K562 (cell line): Measurements from ENCODE around the gene PRRC2B. TPM values are rescaled to one million over a fixed set of nuclear protein-coding genes. Genes with fewer than 3 reads are reported as not detected.

Experiments used
- ATAC-seq: fragments of 200-7000 bp; cut with Tn5 transposase; 3 replicates; pipeline ENCODE4 v1.9.1; 2020; ENCODE audit warnings: moderate library complexity
- BruUV-seq: library from RNA; stranded (reverse); fragments of 400-500 nt; replicated peaks from 2 replicates; lab custom pipeline; 2021; lab: Mats Ljungman, UMichigan
- CTCF ChIA-PET: fragments of 300-600 bp; formaldehyde crosslinking; extraction: SDS; loops from one replicate; lab custom pipeline; 2021; ENCODE audit warnings: low intra/inter-chr PET ratio; lab: Yijun Ruan, JAX
- POLR2A ChIA-PET: fragments of 300-600, 350-650 bp; sonication (Branson Sonifier 250); formaldehyde crosslinking; extraction: SDS; loops from one replicate; lab custom pipeline; 2021; ENCODE audit warnings: antibody characterized with exemption, inconsistent platforms; lab: Yijun Ruan, JAX
- DNase-seq, 4 experiments: peaks; one replicate each; pipeline versions ENCODE4 v3.0.0 to v3.0.0-alpha.2; 2011 to 2018; ENCODE audit warnings: low spot score in 3 of 4, mixed read lengths in 3 of 4; ENCODE audit errors: extremely low read depth in 1 of 4
- FAIRE-seq: peaks from 2 replicates; lab custom pipeline; 2011; peaks lifted over from hg19 to GRCh38; lab: Jason Lieb, UNC
- H2AFZ ChIP-seq: 2 replicates; pipeline ENCODE4 v1.6.0; 2011; ENCODE audit warnings: low read depth, low read length, control low read depth, inconsistent platforms
- H3K27ac ChIP-seq: fragments of 200-600 bp; 3 replicates; pipeline ENCODE4 v1.8.0; 2011; ENCODE audit warnings: low read depth, mild to moderate bottlenecking, control low read depth, inconsistent platforms, low read length, moderate library complexity, mixed read lengths; ENCODE audit errors: extremely low read depth
- H3K27me3 ChIP-seq, 2 experiments: fragments of 300-600 bp in 1 of 2; 2 replicates in 1 of 2; 3 replicates in 1 of 2; pipeline versions ENCODE4 v1.6.0 to v1.8.0; 2011; ENCODE audit warnings: inconsistent platforms in 2 of 2, low read length in 2 of 2, mild to moderate bottlenecking in 1 of 2, mixed read lengths in 1 of 2, moderate library complexity in 1 of 2; ENCODE audit not compliant: control insufficient read depth in 2 of 2, insufficient read depth in 2 of 2
- H3K36me3 ChIP-seq: fragments of 300-600 bp; 3 replicates; pipeline ENCODE4 v1.8.0; 2011; ENCODE audit warnings: mild to moderate bottlenecking, low read length, inconsistent platforms; ENCODE audit not compliant: control insufficient read depth, insufficient read depth
- H3K4me1 ChIP-seq, 2 experiments: fragments of 200-600 bp in 1 of 2; replicated peaks in 1 of 2; 2 replicates in 1 of 2; 3 replicates in 1 of 2; pipeline versions ENCODE4 v1.5.1 to v1.8.0; 2011; ENCODE audit warnings: inconsistent platforms in 2 of 2, low read length in 2 of 2, mild to moderate bottlenecking in 1 of 2, mixed read lengths in 1 of 2, moderate library complexity in 1 of 2; ENCODE audit not compliant: control insufficient read depth in 2 of 2, insufficient read depth in 2 of 2
- H3K4me2 ChIP-seq: 2 replicates; pipeline ENCODE4 v1.6.1; 2011; ENCODE audit warnings: low read length, control low read depth, inconsistent platforms, mixed read lengths; ENCODE audit not compliant: insufficient read depth
- H3K4me3 ChIP-seq: fragments of 200-600 bp; sonication (generic), shearing (Covaris generic); 2 replicates; pipeline ENCODE4 v1.5.1; 2016; ENCODE audit warnings: control low read depth, inconsistent platforms
- H3K79me2 ChIP-seq: fragments of 200-600 bp; 3 replicates; pipeline ENCODE4 v1.8.0; 2011; ENCODE audit warnings: low read length, inconsistent platforms; ENCODE audit not compliant: control insufficient read depth, insufficient read depth
- H3K9ac ChIP-seq, 2 experiments: 2 replicates each; pipeline versions ENCODE4 v1.6.0 to v1.6.1; 2011; ENCODE audit warnings: low read depth in 2 of 2, low read length in 2 of 2, control low read depth in 1 of 2, inconsistent platforms in 1 of 2, mild to moderate bottlenecking in 1 of 2, mixed read lengths in 1 of 2; ENCODE audit not compliant: insufficient read depth in 1 of 2
- H3K9me1 ChIP-seq: one replicate; pipeline ENCODE4 v1.6.0; 2011; ENCODE audit warnings: inconsistent platforms, mild to moderate bottlenecking, low read length, moderate library complexity; ENCODE audit not compliant: control insufficient read depth, insufficient read depth
- H3K9me3 ChIP-seq: replicated peaks from 2 replicates; pipeline ENCODE4 v1.5.1; 2011; ENCODE audit warnings: low read depth, low read length, inconsistent platforms; ENCODE audit not compliant: control insufficient read depth, insufficient read depth
- H4K20me1 ChIP-seq: replicated peaks from 2 replicates; pipeline ENCODE4 v1.6.1; 2011; ENCODE audit warnings: low read length, inconsistent platforms, mixed read lengths; ENCODE audit not compliant: control insufficient read depth, insufficient read depth
- C11orf30 ChIP-seq: fragments of 450-650 bp; IDR thresholded peaks from 2 replicates; pipeline ENCODE4 v1.6.1; 2016; ENCODE audit warnings: low read depth, mild to moderate bottlenecking
- FOXP1 ChIP-seq: sonication (generic); formaldehyde crosslinking; IDR thresholded peaks from 2 replicates; pipeline ENCODE4 v1.8.0; 2022; ENCODE audit warnings: mild to moderate bottlenecking, missing genetic modification reagents
- NCOR1 ChIP-seq: fragments of 450-650 bp; IDR thresholded peaks from 2 replicates; pipeline ENCODE4 v1.6.1; 2016; ENCODE audit warnings: mild to moderate bottlenecking, moderate library complexity
- PHTF2 ChIP-seq: fragments of 250-450 bp; sonication (Bioruptor Pico); IDR thresholded peaks from 2 replicates; pipeline ENCODE4 v1.5.0; 2021; ENCODE audit warnings: mild to moderate bottlenecking
- POLR2G ChIP-seq: fragments of 200-400 bp; formaldehyde crosslinking; IDR thresholded peaks from 2 replicates; pipeline ENCODE4 v1.6.1; 2017; ENCODE audit warnings: low read depth, mild to moderate bottlenecking, antibody characterized with exemption, low read length, moderate library complexity
- PRPF4 ChIP-seq: fragments of 200-400 bp; formaldehyde crosslinking; IDR thresholded peaks from one replicate; pipeline ENCODE4 v1.6.1; 2017; ENCODE audit warnings: low read length, low read depth, mild to moderate bottlenecking; ENCODE audit not compliant: insufficient read depth, poor library complexity, severe bottlenecking
- SNRNP70 ChIP-seq: fragments of 200-400 bp; formaldehyde crosslinking; optimal IDR thresholded peaks from 2 replicates; pipeline ENCODE3; 2017; ENCODE audit warnings: low read depth, low read length
- SREBF2 ChIP-seq: sonication (generic); formaldehyde crosslinking; IDR thresholded peaks from 2 replicates; pipeline ENCODE4 v1.4.0; 2020; ENCODE audit warnings: mild to moderate bottlenecking, missing genetic modification reagents
- ZC3H11A ChIP-seq: IDR thresholded peaks from 2 replicates; pipeline ENCODE4 v1.6.1; 2012; ENCODE audit warnings: low read depth, low read length, improper control_type of control experiment
- WGBS: fragments of 100-300 bp; shearing (Covaris generic); methylation state at CpG from one replicate; pipeline ENCODE4 v1.1.6; 2016; ENCODE audit warnings: low coverage, mixed read lengths; ENCODE audit not compliant: insufficient coverage; ENCODE audit errors: missing lambda C conversion rate; 5-methylcytosine and 5-hydroxymethylcytosine counted together
- in situ Hi-C: fragments of 300-500 bp; cut with MboI; formaldehyde crosslinking; loops from 4 replicates; pipeline ENCODE4 v1.15.0; 2018; ENCODE audit warnings: inconsistent platforms, mixed read lengths
- intact Hi-C: fragments of 100-400 bp; cut with micrococcal nuclease; formaldehyde crosslinking; loops from 2 replicates; pipeline ENCODE4 v1.14.2; 2022
- polyA plus RNA-seq, 8 experiments: library from polyadenylated mRNA; depleted of rRNA in 4 of 8; stranded (reverse) in 5 of 8; unstranded in 3 of 8; fragments of >200 nt; fragmentation: Nextera tagmentation in 2 of 8; fragmentation: Illumina TruSeq in 1 of 8; extraction: Ambion mirVana in 2 of 8; extraction: Trizol in 1 of 8; gene quantifications; 2 replicates each; pipeline versions ENCODE4 v1.2.1 to v1.2.3, GENCODE V29; 2011 to 2014; ENCODE audit warnings: inconsistent platforms in 1 of 8, missing spikeins in 1 of 8
- total RNA-seq, 7 experiments: library from RNA; depleted of rRNA in 6 of 7; stranded (reverse); fragments of >200 nt in 6 of 7; fragmentation: Illumina TruSeq in 2 of 7; extraction: Trizol in 2 of 7; gene quantifications; 2 replicates each; pipeline versions ENCODE4 v1.2.1 to v1.2.3, GENCODE V29; 2011 to 2021; ENCODE audit warnings: low replicate concordance in 1 of 7
- TF ChIP-seq, protein P1 (sequence below): fragments of 450-650 bp; IDR thresholded peaks from 2 replicates; pipeline ENCODE4 v1.6.1; 2017; ENCODE audit warnings: antibody characterized with exemption
- TF ChIP-seq, protein P2 (sequence below): fragments of 250-450 bp; sonication (Bioruptor Pico); IDR thresholded peaks from 2 replicates; pipeline ENCODE4 v1.6.1; 2021; ENCODE audit warnings: mild to moderate bottlenecking
- TF ChIP-seq, protein P3 (sequence below), 2 experiments: fragments of 450-650 bp; IDR thresholded peaks; 2 replicates each; pipeline ENCODE4 v1.6.1; 2016; ENCODE audit warnings: mild to moderate bottlenecking in 2 of 2, borderline replicate concordance in 1 of 2, low read depth in 1 of 2, moderate library complexity in 1 of 2

Gene PRRC2B
- total and polyA plus RNA-seq, 9 of the 15 experiments (the other 6 are each of a cell fraction or from before 2014, with no cell fraction given), result 0.34 to 125 (median 30.9) TPM

DNA sequence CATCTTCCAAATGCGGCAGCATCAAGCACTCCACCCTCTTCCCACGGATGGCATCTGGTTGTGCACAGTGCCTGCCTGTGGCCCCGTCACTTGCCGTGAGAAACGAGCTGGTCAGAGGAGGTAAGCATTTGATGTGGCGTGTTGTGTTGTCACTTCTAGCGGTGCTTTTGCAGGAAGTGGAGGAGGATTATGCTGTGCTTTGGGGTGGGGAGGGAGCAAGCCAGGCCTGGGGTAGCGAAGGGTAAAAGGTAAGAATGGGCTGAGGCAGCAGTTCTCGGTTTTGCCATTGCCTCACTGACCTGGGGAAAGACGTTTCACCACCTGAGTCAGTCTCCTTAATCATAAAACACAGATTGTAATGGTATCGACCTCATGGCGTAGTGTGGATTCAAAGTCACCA lies 106.5 kb downstream of the PRRC2B start:
- Histone ChIP-seq H3K79me2 (peaks cover 10% of the 10 kb centered on the region), H3K4me1 (peaks cover 4 to 25% of the 10 kb centered on the region in 2 experiments; a peak in 4 of 5 replicates), H3K4me3 (no peak overlapping the region), H4K20me1 (peaks cover 12% of the 10 kb centered on the region; the same call in 1 of the 2 replicates), H3K9me1 (no peaks in the 10 kb centered on the region), H2AFZ (no peak overlapping the region), H3K9me3 (no peaks in the 10 kb centered on the region), H3K27me3 (no peaks in the 10 kb centered on the region), H3K4me2 (no peak overlapping the region), H3K36me3 (peaks cover 48% of the 10 kb centered on the region; the same call in 2 of the 3 replicates), H3K9ac (no peak overlapping the region), H3K27ac (no peak overlapping the region)
- ChIA-PET POLR2A (interaction anchor here (0.6 to 2.4 kb wide), 7 partner anchors 9 to 164 kb away, joined by 3 to 12 read pairs (median 4); no protein-coding TSS in a partner anchor), CTCF (no interaction called here)
- DNase-seq (no peak), ATAC-seq (no peak), FAIRE-seq (no peak)
- in situ Hi-C loops, result no loop called here
- intact Hi-C loops, result loop anchor here (10.0 kb wide), 1 partner anchor 244 kb away; the partner anchor contains the start of gene RAPGEF1
- no TSS peak for BruUV-seq
- 73% methylated on average over 12 of the region's 12 CpGs for whole genome bisulfite sequencing
- TF ChIP-seq, protein P1, sequence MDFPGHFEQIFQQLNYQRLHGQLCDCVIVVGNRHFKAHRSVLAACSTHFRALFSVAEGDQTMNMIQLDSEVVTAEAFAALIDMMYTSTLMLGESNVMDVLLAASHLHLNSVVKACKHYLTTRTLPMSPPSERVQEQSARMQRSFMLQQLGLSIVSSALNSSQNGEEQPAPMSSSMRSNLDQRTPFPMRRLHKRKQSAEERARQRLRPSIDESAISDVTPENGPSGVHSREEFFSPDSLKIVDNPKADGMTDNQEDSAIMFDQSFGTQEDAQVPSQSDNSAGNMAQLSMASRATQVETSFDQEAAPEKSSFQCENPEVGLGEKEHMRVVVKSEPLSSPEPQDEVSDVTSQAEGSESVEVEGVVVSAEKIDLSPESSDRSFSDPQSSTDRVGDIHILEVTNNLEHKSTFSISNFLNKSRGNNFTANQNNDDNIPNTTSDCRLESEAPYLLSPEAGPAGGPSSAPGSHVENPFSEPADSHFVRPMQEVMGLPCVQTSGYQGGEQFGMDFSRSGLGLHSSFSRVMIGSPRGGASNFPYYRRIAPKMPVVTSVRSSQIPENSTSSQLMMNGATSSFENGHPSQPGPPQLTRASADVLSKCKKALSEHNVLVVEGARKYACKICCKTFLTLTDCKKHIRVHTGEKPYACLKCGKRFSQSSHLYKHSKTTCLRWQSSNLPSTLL, result no peak
- TF ChIP-seq PHTF2 (no peak), ZC3H11A (no peak), SNRNP70 (peak; percentile 49), FOXP1 (CRISPR knock-in tag) (no peak), POLR2G (peak; percentile 49; the same call in 1 of the 2 replicates), NCOR1 (no peak), PRPF4 (no peak), C11orf30 (peak; percentile 12; the same call in 1 of the 2 replicates), SREBF2 (CRISPR knock-in tag) (no peak)
- TF ChIP-seq, protein P2, sequence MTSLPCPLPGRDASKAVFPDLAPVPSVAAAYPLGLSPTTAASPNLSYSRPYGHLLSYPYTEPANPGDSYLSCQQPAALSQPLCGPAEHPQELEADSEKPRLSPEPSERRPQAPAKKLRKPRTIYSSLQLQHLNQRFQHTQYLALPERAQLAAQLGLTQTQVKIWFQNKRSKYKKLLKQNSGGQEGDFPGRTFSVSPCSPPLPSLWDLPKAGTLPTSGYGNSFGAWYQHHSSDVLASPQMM (CRISPR knock-in tag), result no peak
- TF ChIP-seq, protein P3, sequence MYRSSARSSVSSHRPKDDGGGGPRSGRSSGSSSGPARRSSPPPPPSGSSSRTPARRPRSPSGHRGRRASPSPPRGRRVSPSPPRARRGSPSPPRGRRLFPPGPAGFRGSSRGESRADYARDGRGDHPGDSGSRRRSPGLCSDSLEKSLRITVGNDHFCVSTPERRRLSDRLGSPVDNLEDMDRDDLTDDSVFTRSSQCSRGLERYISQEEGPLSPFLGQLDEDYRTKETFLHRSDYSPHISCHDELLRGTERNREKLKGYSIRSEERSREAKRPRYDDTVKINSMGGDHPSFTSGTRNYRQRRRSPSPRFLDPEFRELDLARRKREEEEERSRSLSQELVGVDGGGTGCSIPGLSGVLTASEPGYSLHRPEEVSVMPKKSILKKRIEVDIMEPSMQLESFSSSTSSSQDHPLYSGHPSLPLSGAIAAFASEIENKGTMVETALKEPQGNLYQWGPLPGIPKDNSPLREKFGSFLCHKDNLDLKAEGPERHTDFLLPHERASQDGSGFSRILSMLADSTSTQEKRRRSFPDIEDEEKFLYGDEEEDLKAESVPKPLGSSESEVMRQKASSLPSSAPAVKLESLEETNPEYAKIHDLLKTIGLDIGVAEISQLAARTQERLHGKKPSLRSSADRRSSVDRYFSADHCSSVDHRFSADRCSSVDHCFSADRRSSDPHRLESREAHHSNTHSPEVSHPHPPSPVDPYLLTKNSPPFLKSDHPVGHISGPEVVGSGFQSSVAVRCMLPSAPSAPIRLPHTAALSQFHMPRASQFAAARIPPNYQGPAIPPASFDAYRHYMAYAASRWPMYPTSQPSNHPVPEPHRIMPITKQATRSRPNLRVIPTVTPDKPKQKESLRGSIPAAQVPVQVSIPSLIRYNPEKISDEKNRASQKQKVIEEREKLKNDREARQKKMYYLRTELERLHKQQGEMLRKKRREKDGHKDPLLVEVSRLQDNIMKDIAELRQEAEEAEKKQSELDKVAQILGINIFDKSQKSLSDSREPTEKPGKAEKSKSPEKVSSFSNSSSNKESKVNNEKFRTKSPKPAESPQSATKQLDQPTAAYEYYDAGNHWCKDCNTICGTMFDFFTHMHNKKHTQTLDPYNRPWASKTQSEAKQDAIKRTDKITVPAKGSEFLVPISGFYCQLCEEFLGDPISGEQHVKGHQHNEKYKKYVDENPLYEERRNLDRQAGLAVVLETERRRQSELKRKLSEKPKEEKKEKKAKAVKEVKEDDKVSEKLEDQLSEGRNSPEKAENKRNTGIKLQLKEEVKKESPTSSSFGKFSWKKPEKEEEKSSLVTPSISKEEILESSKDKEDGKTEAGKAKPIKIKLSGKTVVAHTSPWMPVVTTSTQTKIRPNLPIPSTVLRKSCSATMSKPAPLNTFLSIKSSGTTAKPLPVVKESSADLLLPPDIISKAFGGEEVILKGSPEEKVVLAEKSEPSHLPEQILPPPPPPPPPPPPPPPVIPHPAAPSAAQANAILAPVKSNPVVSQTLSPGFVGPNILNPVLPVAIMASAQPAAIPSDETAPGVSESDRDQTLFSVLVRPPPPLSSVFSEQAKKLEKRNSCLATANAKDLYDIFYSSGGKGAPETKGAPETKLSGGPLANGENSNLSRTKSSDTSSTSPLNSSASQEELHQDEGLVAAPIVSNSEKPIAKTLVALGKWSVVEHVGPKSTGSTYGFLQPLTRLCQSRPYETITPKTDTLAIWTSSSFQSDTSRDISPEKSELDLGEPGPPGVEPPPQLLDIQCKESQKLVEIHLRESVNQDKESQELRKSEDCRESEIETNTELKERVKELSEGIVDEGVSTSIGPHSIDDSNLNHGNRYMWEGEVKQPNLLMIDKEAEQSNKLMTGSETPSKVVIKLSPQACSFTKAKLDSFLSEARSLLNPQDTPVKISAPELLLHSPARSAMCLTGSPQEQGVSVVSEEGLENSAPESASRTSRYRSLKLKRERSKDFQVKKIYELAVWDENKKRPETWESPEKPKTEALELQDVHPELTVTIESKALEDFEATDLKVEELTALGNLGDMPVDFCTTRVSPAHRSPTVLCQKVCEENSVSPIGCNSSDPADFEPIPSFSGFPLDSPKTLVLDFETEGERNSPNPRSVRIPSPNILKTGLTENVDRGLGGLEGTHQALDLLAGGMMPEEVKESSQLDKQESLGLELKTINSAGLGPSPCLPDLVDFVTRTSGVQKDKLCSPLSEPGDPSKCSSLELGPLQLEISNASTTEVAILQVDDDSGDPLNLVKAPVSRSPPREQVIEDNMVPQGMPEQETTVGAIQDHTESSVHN (IDR thresholded peaks at IDR 0.05; ENCODE audit: borderline replicate concordance in 1 of 2, low read depth in 1 of 2), result no peak
